Urinary bladder (tissue), 4 donors: ENCODE data around the gene EXOSC1. TPM values are rescaled to one million over a fixed set of nuclear protein-coding genes. Genes with fewer than 3 reads are reported as not detected.

Experiments used
- DNase-seq: peaks from one replicate; pipeline ENCODE4 v3.0.0-alpha.2; 2015; ENCODE audit errors: extremely low spot score
- H3K27ac ChIP-seq: one replicate; pipeline ENCODE4 v1.5.1; 2013; ENCODE audit warnings: low read depth, mild to moderate bottlenecking, moderate library complexity
- H3K36me3 ChIP-seq: one replicate; pipeline ENCODE4 v1.6.1; 2013; ENCODE audit warnings: mild to moderate bottlenecking, moderate library complexity; ENCODE audit not compliant: insufficient read depth
- H3K4me1 ChIP-seq: one replicate; pipeline ENCODE4 v1.6.1; 2013; ENCODE audit warnings: mild to moderate bottlenecking, moderate library complexity; ENCODE audit not compliant: insufficient read depth
- H3K4me3 ChIP-seq: one replicate; pipeline ENCODE4 v1.5.1; 2013; ENCODE audit warnings: low read depth, low read length
- WGBS: extraction: QIAGEN DNeasy Blood & Tissue Kit; methylation state at CpG from one replicate; pipeline ENCODE4 v1.1.7; 2013; 5-methylcytosine and 5-hydroxymethylcytosine counted together
- polyA plus RNA-seq: library from polyadenylated mRNA; stranded (reverse); fragments of 200-250 nt; gene quantifications from one replicate; pipeline ENCODE4 v1.2.3, GENCODE V29; 2013
- small RNA-seq: library from RNA; depleted of rRNA; stranded (forward); fragments of <200 nt; gene quantifications from one replicate; pipeline ENCODE3, GENCODE V24; 2014
- total RNA-seq: library from RNA; depleted of rRNA; stranded (reverse); fragments of >200 nt; gene quantifications from one replicate; pipeline ENCODE4 v1.2.3, GENCODE V29; 2014
- donor health status: healthy with polysubstance abuse.
- donor health status: healthy.

EXOSC1 gene
- total and polyA plus RNA-seq, 2 donors, result 25.4 to 29.8 TPM

DNA sequence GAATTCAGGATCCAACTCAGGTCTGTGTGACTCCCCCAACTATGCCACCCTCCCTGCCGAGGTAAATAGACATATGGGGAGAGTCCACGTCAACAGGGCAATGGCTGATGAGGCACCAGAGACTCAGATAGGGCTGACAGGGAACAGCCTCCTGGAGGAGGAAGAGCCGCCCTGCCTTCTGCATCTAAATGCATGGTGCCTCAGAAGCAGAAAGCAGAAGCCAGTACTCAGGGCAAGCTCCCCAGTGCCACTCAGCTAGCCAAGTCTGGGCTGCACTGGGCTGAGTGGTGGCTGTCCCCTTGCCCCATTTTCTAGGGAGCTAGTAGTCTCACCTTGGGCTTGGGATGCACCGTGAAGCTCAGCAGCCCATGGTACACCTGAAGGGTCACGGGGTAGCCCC lies 55.7 kb downstream of the EXOSC1 start:
- Histone ChIP-seq H3K27ac (no peak overlapping the region), H3K4me3 (no peak overlapping the region), H3K4me1 (no peaks in the 10 kb centered on the region), H3K36me3 (peaks cover 2% of the 10 kb centered on the region)
- 87% methylated on average over 5 of the region's 5 CpGs for WGBS
- DNase-seq, result no peak

- DNase-seq, result no peak
- H3K4me3 ChIP-seq, result no peak overlapping the region
- no peaks in the 10 kb centered on the region for H3K4me1 ChIP-seq
- WGBS, result 94% methylated on average over 5 of the region's 5 CpGs
- peaks cover 2% of the 10 kb centered on the region for H3K36me3 ChIP-seq
- H3K27ac ChIP-seq, result no peak overlapping the region
Observed at GRCh38 chr10:97388152-97388551, 57.7 kb downstream of the EXOSC1 start.

Small RNAs within 50 kb of the gene (small RNA-seq; reads per million reads assigned to genes)
- gene RF00019, result not detected

Other genes with a start within 250 kb of the EXOSC1 start
- gene ARHGAP19, start 153.4 kb downstream of the EXOSC1 start, total RNA-seq, result 21.3 TPM
- gene ARHGAP19, start 153.4 kb downstream of the EXOSC1 start, polyA plus RNA-seq, result 6.0 TPM
- gene FRAT1, start 126.7 kb downstream of the EXOSC1 start, total RNA-seq, result 1.2 TPM
- gene FRAT1, start 126.7 kb downstream of the EXOSC1 start, polyA plus RNA-seq, result 3.2 TPM
- 8.7 TPM for gene FRAT2, start 111.3 kb downstream of the EXOSC1 start, total RNA-seq
- 6.2 TPM for gene FRAT2, start 111.3 kb downstream of the EXOSC1 start, polyA plus RNA-seq
- gene RRP12, start 44.7 kb downstream of the EXOSC1 start, total RNA-seq, result 14.0 TPM
- gene RRP12, start 44.7 kb downstream of the EXOSC1 start, polyA plus RNA-seq, result 12.3 TPM
- gene PGAM1, start 19.8 kb downstream of the EXOSC1 start, total RNA-seq, result 109 TPM
- gene PGAM1, start 19.8 kb downstream of the EXOSC1 start, polyA plus RNA-seq, result 260 TPM
- gene ZDHHC16, start 169 bp upstream of the EXOSC1 start, total RNA-seq, result 23.2 TPM
- 25.0 TPM for gene ZDHHC16, start 169 bp upstream of the EXOSC1 start, polyA plus RNA-seq
- 49.0 TPM for gene MMS19, start 52.4 kb upstream of the EXOSC1 start, total RNA-seq
- 43.7 TPM for gene MMS19, start 52.4 kb upstream of the EXOSC1 start, polyA plus RNA-seq
- 3.5 TPM for gene UBTD1, start 52.9 kb upstream of the EXOSC1 start, total RNA-seq
- 23.6 TPM for gene UBTD1, start 52.9 kb upstream of the EXOSC1 start, polyA plus RNA-seq
- 0.69 TPM for gene ANKRD2, start 126.8 kb upstream of the EXOSC1 start, total RNA-seq
- gene ANKRD2, start 126.8 kb upstream of the EXOSC1 start, polyA plus RNA-seq, result 0.23 TPM
- gene HOGA1, start 138.4 kb upstream of the EXOSC1 start, total RNA-seq, result 0.53 TPM
- gene HOGA1, start 138.4 kb upstream of the EXOSC1 start, polyA plus RNA-seq, result 0.35 TPM
- not detected for gene C10orf62, start 143.7 kb upstream of the EXOSC1 start, total RNA-seq
- gene C10orf62, start 143.7 kb upstream of the EXOSC1 start, polyA plus RNA-seq, result not detected
- gene MORN4, start 187.5 kb upstream of the EXOSC1 start, total RNA-seq, result 5.9 TPM
- gene MORN4, start 187.5 kb upstream of the EXOSC1 start, polyA plus RNA-seq, result 7.6 TPM
- 7.4 TPM for gene PI4K2A, start 194.7 kb upstream of the EXOSC1 start, total RNA-seq
- gene PI4K2A, start 194.7 kb upstream of the EXOSC1 start, polyA plus RNA-seq, result 11.7 TPM
- 7.5 TPM for gene AVPI1, start 241.2 kb upstream of the EXOSC1 start, total RNA-seq
- 21.2 TPM for gene AVPI1, start 241.2 kb upstream of the EXOSC1 start, polyA plus RNA-seq